Measurements from ENCODE around the gene ASTL.

Gene ASTL

DNA sequence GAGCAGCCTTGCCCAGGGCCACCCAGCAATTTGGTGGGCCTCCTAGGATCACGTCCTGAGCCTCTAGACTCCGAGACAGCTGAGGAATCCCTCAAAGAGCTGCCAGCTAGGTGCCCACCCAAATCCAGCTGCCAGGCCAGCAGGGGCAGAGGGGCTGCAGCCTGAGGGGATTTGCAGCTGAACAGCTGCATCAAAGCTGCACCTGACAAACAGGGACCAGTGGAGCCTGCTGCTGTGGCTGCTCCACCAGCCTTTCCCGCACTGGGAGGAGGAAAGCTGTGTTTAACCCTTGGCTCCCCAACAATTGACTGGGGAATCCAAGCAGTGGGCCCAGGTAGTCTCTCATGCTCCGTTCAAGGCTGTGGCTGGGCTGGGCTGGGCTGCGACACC, 30.2 kb downstream of the ASTL start:
- Mint-ChIP-seq H3K4me1 (peaks cover 46% of the 10 kb centered on the region), H3K27ac (peak overlapping the region; percentile 87)
- DNase-seq: no peak

DNA sequence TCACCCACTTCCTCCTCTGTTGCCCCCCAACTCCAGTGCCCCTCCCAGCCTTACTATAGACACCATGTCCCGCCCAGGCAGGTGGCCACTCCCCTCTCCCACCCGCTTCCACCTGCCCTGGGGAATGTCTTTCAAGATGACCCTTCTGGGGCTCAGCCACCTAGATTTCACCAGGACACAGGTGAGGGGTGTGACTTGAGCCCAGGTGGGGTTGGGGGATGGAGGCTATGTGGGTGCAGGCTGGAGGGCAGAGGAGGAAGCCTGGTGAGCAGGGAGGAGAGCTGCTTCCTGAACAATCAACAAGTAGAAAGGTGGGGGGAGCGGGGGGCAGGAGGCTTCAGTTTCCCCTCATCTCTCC, 30.6 kb downstream of the ASTL start:
- Mint-ChIP-seq H3K27ac (peak overlapping the region; percentile 36), H3K27me3 (ENCODE audit: low read depth, poor library complexity) (peaks cover 5% of the 10 kb centered on the region), H3K9me3 (peaks cover 18% of the 10 kb centered on the region), H3K36me3 (ENCODE audit: low read depth) (no peaks in the 10 kb centered on the region), H3K4me1 (peaks cover 50% of the 10 kb centered on the region), H3K4me3 (peak overlapping the region; percentile 50)
- TF ChIP-seq, protein P1, sequence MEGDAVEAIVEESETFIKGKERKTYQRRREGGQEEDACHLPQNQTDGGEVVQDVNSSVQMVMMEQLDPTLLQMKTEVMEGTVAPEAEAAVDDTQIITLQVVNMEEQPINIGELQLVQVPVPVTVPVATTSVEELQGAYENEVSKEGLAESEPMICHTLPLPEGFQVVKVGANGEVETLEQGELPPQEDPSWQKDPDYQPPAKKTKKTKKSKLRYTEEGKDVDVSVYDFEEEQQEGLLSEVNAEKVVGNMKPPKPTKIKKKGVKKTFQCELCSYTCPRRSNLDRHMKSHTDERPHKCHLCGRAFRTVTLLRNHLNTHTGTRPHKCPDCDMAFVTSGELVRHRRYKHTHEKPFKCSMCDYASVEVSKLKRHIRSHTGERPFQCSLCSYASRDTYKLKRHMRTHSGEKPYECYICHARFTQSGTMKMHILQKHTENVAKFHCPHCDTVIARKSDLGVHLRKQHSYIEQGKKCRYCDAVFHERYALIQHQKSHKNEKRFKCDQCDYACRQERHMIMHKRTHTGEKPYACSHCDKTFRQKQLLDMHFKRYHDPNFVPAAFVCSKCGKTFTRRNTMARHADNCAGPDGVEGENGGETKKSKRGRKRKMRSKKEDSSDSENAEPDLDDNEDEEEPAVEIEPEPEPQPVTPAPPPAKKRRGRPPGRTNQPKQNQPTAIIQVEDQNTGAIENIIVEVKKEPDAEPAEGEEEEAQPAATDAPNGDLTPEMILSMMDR (IDR thresholded peaks at IDR 0.05): no peak
- no peak for DNase-seq

More for the DNA sequence above, 30.2 kb downstream of the ASTL start:
- H3K9me3 Mint-ChIP-seq: peaks cover 18% of the 10 kb centered on the region
- H3K27me3 Mint-ChIP-seq (ENCODE audit: low read depth, poor library complexity): peaks cover 10% of the 10 kb centered on the region
- H3K4me3 Mint-ChIP-seq: peak overlapping the region; percentile 50
- TF ChIP-seq, protein P1 (IDR thresholded peaks at IDR 0.05): no peak
- no peaks in the 10 kb centered on the region for H3K36me3 Mint-ChIP-seq (ENCODE audit: low read depth)

DNA sequence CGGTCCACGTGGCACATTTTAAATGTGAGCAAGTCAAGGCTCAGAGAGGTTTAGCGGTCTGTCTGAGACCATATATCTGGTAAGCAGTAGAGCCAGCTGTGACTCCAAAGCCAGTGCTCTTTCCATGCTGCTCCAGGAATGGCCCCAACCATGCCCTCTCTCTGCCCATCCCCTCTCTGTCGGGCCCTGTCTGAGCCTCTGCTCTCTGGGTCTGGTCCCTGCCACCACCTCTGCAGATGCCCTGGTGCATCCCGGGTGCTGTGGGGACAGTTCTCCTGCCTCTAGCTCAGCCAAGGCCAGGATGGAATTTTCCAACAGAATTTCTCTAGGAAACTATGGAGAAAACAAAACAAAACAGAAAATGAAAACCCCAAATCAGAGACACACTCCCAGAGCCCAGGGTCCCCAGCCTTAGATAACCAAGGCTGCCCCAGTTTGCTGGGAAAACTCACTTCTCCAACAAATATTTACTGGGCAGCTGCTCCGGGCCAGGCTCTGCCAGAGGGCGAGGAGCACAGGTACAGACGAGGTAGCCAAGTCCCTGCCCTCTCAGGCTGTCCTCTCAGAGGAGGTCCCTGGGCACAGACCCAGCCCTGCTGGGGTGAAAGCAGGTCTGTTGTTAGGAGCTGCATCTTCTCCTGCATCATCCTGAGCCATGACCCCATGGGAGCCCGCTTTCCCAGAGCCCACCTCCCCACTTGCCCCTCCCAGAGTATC, 31.2 kb downstream of the ASTL start:
- peak overlapping the region; percentile 23 for H3K4me3 Mint-ChIP-seq
- H3K27me3 Mint-ChIP-seq (ENCODE audit: low read depth, poor library complexity): peaks cover under 1% of the 10 kb centered on the region
- no peak for DNase-seq
- peaks cover 18% of the 10 kb centered on the region for H3K9me3 Mint-ChIP-seq
- TF ChIP-seq, protein P1 (IDR thresholded peaks at IDR 0.05): no peak
- H3K27ac Mint-ChIP-seq: no peak overlapping the region
- no peaks in the 10 kb centered on the region for H3K36me3 Mint-ChIP-seq (ENCODE audit: low read depth)
- H3K4me1 Mint-ChIP-seq: peaks cover 56% of the 10 kb centered on the region

DNA sequence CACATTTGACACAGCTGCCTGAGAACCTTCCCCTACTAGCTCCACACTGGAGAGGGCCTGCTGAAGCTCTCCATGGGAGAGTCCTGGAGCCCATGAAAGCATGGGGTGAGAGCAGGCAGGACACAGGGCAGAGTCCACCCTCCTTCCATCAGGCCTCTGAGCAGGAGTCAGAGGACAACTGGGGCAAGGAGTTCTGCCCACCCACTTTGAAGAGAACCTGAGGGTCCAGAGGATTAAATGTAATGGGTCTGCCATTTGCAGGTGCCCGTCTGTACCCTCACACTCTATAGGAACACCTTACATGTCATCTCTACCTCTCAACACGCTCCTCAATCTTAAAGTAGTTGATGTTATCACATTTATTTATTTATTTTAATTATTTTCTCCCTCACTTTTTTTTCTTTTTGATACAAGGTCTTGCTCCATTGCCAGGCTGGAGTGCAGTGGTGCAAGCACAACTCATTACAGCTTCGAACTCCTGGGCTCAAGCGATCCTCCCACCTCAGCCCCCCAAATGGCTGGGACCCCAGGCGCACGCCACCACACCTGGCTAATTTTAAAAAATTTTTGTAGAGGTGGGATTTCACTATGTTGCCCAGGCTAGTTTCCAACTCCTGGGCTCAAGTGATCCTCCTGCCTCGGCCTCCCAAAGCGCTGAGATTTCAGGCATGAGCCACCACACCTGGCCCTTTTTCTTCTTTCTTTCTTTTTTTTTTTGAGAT, 32.1 kb downstream of the ASTL start:
- H3K27me3 Mint-ChIP-seq (ENCODE audit: low read depth, poor library complexity): no peaks in the 10 kb centered on the region
- peaks cover 65% of the 10 kb centered on the region for H3K4me1 Mint-ChIP-seq
- no peak overlapping the region for H3K27ac Mint-ChIP-seq
- no peak for DNase-seq
- no peaks in the 10 kb centered on the region for H3K36me3 Mint-ChIP-seq (ENCODE audit: low read depth)
- H3K9me3 Mint-ChIP-seq: peaks cover 18% of the 10 kb centered on the region
- TF ChIP-seq, protein P1 (IDR thresholded peaks at IDR 0.05): no peak
- H3K4me3 Mint-ChIP-seq: no peak overlapping the region

DNA sequence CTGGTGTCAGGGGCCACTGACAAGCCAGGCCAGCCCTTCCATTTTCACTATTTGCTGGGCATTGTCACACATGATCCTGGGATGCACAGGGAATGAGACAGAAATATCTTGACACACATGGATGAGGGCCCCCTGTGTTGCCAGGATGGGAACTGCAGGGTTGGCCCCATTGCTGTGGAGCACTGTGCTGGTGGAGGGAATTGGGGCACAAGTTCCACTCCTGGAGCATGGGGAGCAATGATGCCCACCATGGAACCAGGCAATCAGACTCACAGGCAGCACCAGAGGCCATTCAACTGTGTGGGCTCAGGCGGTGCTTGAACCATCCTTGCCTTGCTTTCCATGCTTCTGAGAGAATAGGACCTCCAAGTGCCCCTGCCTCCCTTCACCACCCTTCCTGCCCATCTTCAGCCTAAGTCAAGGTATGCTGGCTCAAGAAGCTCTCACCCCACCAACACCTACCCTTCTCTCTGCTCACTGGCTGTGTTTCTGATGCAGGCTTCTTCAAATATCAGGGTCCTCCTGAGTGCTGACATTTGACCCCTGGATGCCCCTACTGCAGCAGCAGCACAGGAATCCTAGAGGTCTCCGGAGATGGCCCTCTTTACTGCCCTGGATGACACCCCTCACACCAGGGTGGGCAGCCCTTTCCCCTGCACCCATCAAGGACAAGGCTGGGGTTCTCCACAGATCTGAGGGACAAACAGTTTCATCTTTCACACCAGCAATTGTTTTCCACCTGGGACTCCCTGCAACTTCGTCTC, 33.0 kb downstream of the ASTL start:
- TF ChIP-seq, protein P1 (IDR thresholded peaks at IDR 0.05): no peak
- Mint-ChIP-seq H3K27ac (no peak overlapping the region), H3K4me1 (peaks cover 73% of the 10 kb centered on the region), H3K27me3 (ENCODE audit: low read depth, poor library complexity) (no peaks in the 10 kb centered on the region), H3K4me3 (no peak overlapping the region), H3K36me3 (ENCODE audit: low read depth) (no peaks in the 10 kb centered on the region), H3K9me3 (peaks cover 18% of the 10 kb centered on the region)
- no peak for DNase-seq

Data from nephron progenitor cell (in vitro differentiated cells).